ENCODE measurements around the gene CCNB1IP1.

DNA sequence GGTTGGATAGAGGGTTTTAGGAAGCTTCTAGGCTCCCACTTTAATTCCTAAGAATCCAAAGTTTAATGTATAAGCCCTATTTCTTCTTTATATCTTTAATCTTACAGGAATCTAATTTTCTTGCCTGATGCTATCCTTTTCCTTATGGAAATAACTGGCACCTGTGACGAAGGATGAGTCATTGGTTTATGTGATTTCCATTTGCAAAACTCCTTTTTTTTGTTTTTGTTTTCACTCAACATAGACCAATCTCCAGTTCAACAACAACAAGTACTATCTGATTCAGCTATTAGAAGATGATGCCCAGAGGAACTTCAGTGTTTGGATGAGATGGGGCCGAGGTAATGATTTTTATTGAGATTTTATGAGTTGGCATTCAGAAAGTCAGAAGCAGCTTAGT is 17.2 kb upstream of the CCNB1IP1 start:
- TF ChIP-seq, protein P1, sequence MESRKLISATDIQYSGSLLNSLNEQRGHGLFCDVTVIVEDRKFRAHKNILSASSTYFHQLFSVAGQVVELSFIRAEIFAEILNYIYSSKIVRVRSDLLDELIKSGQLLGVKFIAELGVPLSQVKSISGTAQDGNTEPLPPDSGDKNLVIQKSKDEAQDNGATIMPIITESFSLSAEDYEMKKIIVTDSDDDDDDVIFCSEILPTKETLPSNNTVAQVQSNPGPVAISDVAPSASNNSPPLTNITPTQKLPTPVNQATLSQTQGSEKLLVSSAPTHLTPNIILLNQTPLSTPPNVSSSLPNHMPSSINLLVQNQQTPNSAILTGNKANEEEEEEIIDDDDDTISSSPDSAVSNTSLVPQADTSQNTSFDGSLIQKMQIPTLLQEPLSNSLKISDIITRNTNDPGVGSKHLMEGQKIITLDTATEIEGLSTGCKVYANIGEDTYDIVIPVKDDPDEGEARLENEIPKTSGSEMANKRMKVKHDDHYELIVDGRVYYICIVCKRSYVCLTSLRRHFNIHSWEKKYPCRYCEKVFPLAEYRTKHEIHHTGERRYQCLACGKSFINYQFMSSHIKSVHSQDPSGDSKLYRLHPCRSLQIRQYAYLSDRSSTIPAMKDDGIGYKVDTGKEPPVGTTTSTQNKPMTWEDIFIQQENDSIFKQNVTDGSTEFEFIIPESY (IDR thresholded peaks at IDR 0.05; ENCODE audit: extremely low read depth, insufficient replicate concordance, low read length) = no peak
- TF ChIP-seq EZH2 (IDR thresholded peaks at IDR 0.05) (no peak), RAD21 (IDR thresholded peaks at IDR 0.05; ENCODE audit: low read depth) (no peak), CEBPB (IDR thresholded peaks at IDR 0.05; ENCODE audit: low read depth) (no peak), POLR2A (IDR thresholded peaks at IDR 0.05; ENCODE audit: borderline replicate concordance, extremely low read depth, insufficient read depth, insufficient read length) (no peak), CBX3 (IDR thresholded peaks at IDR 0.05; ENCODE audit: low read depth) (no peak), JUND (IDR thresholded peaks at IDR 0.05) (no peak), POLR2AphosphoS5 (IDR thresholded peaks at IDR 0.05; ENCODE audit: low read depth, low read length) (no peak), SRF (IDR thresholded peaks at IDR 0.05; ENCODE audit: low read depth) (no peak)
- TF ChIP-seq, protein P2, sequence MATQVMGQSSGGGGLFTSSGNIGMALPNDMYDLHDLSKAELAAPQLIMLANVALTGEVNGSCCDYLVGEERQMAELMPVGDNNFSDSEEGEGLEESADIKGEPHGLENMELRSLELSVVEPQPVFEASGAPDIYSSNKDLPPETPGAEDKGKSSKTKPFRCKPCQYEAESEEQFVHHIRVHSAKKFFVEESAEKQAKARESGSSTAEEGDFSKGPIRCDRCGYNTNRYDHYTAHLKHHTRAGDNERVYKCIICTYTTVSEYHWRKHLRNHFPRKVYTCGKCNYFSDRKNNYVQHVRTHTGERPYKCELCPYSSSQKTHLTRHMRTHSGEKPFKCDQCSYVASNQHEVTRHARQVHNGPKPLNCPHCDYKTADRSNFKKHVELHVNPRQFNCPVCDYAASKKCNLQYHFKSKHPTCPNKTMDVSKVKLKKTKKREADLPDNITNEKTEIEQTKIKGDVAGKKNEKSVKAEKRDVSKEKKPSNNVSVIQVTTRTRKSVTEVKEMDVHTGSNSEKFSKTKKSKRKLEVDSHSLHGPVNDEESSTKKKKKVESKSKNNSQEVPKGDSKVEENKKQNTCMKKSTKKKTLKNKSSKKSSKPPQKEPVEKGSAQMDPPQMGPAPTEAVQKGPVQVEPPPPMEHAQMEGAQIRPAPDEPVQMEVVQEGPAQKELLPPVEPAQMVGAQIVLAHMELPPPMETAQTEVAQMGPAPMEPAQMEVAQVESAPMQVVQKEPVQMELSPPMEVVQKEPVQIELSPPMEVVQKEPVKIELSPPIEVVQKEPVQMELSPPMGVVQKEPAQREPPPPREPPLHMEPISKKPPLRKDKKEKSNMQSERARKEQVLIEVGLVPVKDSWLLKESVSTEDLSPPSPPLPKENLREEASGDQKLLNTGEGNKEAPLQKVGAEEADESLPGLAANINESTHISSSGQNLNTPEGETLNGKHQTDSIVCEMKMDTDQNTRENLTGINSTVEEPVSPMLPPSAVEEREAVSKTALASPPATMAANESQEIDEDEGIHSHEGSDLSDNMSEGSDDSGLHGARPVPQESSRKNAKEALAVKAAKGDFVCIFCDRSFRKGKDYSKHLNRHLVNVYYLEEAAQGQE (IDR thresholded peaks at IDR 0.05; ENCODE audit: low read depth) = no peak
- TF ChIP-seq, protein P3, sequence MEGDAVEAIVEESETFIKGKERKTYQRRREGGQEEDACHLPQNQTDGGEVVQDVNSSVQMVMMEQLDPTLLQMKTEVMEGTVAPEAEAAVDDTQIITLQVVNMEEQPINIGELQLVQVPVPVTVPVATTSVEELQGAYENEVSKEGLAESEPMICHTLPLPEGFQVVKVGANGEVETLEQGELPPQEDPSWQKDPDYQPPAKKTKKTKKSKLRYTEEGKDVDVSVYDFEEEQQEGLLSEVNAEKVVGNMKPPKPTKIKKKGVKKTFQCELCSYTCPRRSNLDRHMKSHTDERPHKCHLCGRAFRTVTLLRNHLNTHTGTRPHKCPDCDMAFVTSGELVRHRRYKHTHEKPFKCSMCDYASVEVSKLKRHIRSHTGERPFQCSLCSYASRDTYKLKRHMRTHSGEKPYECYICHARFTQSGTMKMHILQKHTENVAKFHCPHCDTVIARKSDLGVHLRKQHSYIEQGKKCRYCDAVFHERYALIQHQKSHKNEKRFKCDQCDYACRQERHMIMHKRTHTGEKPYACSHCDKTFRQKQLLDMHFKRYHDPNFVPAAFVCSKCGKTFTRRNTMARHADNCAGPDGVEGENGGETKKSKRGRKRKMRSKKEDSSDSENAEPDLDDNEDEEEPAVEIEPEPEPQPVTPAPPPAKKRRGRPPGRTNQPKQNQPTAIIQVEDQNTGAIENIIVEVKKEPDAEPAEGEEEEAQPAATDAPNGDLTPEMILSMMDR (IDR thresholded peaks at IDR 0.05 in 2 of 3, conservative IDR thresholded peaks at IDR 0.05 in 1 of 3; ENCODE audit: borderline replicate concordance in 1 of 3, insufficient read depth in 1 of 3, low read depth in 2 of 3, low read length in 2 of 3) = no peak
